Measurements from ENCODE around the gene KCNC1. TPM values are rescaled to one million over a fixed set of nuclear protein-coding genes. Genes with fewer than 3 reads are reported as not detected.

KCNC1 gene
- total and polyA plus RNA-seq, 2 of the 4 experiments (the other 2 are of a cell fraction) = 0.03 TPM; not detected in 1

GRCh38 chr11:17774232-17775034, 39.9 kb downstream of the KCNC1 start:
- WGBS, 2 experiments (ENCODE audit: extremely low coverage in 2 of 2, insufficient read length in 1 of 2) = 47% methylated on average over 2 of the region's 12 CpGs; no CpG with 5 or more reads in 1 of the 2 experiments

More at GRCh38 chr11:17774232-17775034, 39.9 kb downstream of the KCNC1 start:
- no peaks in the 10 kb centered on the region for H4K20me1 ChIP-seq (ENCODE audit: insufficient read depth, low read length)
- no peak overlapping the region for H3K14ac ChIP-seq (replicated peaks; ENCODE audit: low read depth, low read length)
- H4K8ac ChIP-seq (ENCODE audit: low read depth in 2 of 2, low read length in 2 of 2) = no peak overlapping the region
- no peaks in the 10 kb centered on the region for H3K9me3 ChIP-seq (ENCODE audit: control insufficient read depth, insufficient read depth, low read length)
- ChIA-PET CTCF (no interaction called here), POLR2A (ENCODE audit: unreplicated experiment) (no interaction called here)
- no TSS peak for BruUV-seq (replicated peaks)
- H2AK5ac ChIP-seq (ENCODE audit: low read depth, low read length) = no peak overlapping the region
- no peak for ATAC-seq (ENCODE audit: low read depth)
- H3K9ac ChIP-seq (ENCODE audit: low read depth, low read length) = no peak overlapping the region
- H3K4ac ChIP-seq (ENCODE audit: low read depth, low read length) = no peak overlapping the region
- no peak for DNase-seq
- H4K5ac ChIP-seq (ENCODE audit: low read depth, low read length) = no peak overlapping the region
- no peak overlapping the region for H2BK20ac ChIP-seq (ENCODE audit: low read depth, low read length)
- H2AK9ac ChIP-seq (replicated peaks; ENCODE audit: low read depth, low read length, poor library complexity) = no peak overlapping the region
- H2BK120ac ChIP-seq (ENCODE audit: low read depth, low read length) = no peak overlapping the region
- no peak overlapping the region for H3K18ac ChIP-seq (ENCODE audit: low read depth, low read length)
- no peak overlapping the region for H3K56ac ChIP-seq (ENCODE audit: extremely low read depth, insufficient read depth, low read length)
- H3K79me1 ChIP-seq (ENCODE audit: low read depth in 1 of 2, low read length in 2 of 2) = no peaks in the 10 kb centered on the region
- no peak overlapping the region for H3K23ac ChIP-seq (ENCODE audit: low read depth, low read length)
- H3K27ac ChIP-seq (ENCODE audit: insufficient read depth, low read length) = no peak overlapping the region
- dilution Hi-C loops (cut with HindIII; ENCODE audit: low sequenced_read_pairs, unreplicated experiment) (no loop called here), in situ Hi-C loops (cut with MboI; ENCODE audit: low sequenced_read_pairs) (no loop called here), intact Hi-C loops (cut with micrococcal nuclease) (no loop called here)
- H2AFZ ChIP-seq (replicated peaks; ENCODE audit: low read length, poor library complexity) = no peak overlapping the region
- no peak overlapping the region for H3K4me3 ChIP-seq (ENCODE audit: insufficient read depth, low read depth, low read length)
- no peak overlapping the region for H2BK15ac ChIP-seq (ENCODE audit: low read depth, low read length)
- H4K91ac ChIP-seq (ENCODE audit: insufficient read depth, low read depth, low read length) = no peak overlapping the region
- no peak overlapping the region for H2BK5ac ChIP-seq (ENCODE audit: low read depth, low read length, poor library complexity, severe bottlenecking)
- H3K4me2 ChIP-seq (ENCODE audit: low read depth, low read length) = no peak overlapping the region
- H3K9me1 ChIP-seq (ENCODE audit: insufficient read depth, low read length) = no peaks in the 10 kb centered on the region
- H3K36me3 ChIP-seq (ENCODE audit: control insufficient read depth, insufficient read depth, low read length) = no peaks in the 10 kb centered on the region
- TF ChIP-seq RFX5 (IDR thresholded peaks at IDR 0.05; ENCODE audit: low read depth, low read length) (no peak), POLR2A (IDR thresholded peaks at IDR 0.05; ENCODE audit: low read depth, low read length) (no peak), NFE2L2 (IDR thresholded peaks at IDR 0.05; ENCODE audit: low read depth, low read length) (no peak), RAD21 (IDR thresholded peaks at IDR 0.05; ENCODE audit: low read length) (no peak), MAFK (IDR thresholded peaks at IDR 0.05; ENCODE audit: low read depth, low read length) (no peak), CTCF (conservative IDR thresholded peaks at IDR 0.05; ENCODE audit: low read depth, low read length) (no peak), FOS (IDR thresholded peaks at IDR 0.05; ENCODE audit: low read depth, low read length) (no peak), MAZ (IDR thresholded peaks at IDR 0.05; ENCODE audit: borderline replicate concordance, low read depth, low read length) (no peak), RCOR1 (IDR thresholded peaks at IDR 0.05; ENCODE audit: insufficient replicate concordance, low read length) (no peak), ELK1 (IDR thresholded peaks at IDR 0.05; ENCODE audit: borderline replicate concordance, low read depth, low read length) (no peak), CHD1 (IDR thresholded peaks at IDR 0.05; ENCODE audit: low read depth, low read length) (no peak), MXI1 (IDR thresholded peaks at IDR 0.05; ENCODE audit: borderline replicate concordance, low read depth, low read length) (no peak)
- no peaks in the 10 kb centered on the region for H3K4me1 ChIP-seq (ENCODE audit: control insufficient read depth, insufficient read depth, low read length)
- H3K27me3 ChIP-seq (ENCODE audit: control insufficient read depth, insufficient read depth, low read length) = peaks cover 4% of the 10 kb centered on the region; the same call in 1 of the 2 replicates
